GM18909 (cell line): ENCODE measurements around the gene ISX.
"Not testable (repeated sequence)": the region's sequence is repeated elsewhere in the genome, so short reads cannot be mapped to it uniquely, and the experiment has no call there.

ENCODE experiments used
- ATAC-seq: cut with Tn5 transposase; IDR thresholded peaks from one replicate; pipeline ENCODE4 v1.9.1; 2021; ENCODE audit warnings: mild to moderate bottlenecking; ENCODE audit not compliant: unreplicated experiment, poor library complexity

ISX gene

DNA sequence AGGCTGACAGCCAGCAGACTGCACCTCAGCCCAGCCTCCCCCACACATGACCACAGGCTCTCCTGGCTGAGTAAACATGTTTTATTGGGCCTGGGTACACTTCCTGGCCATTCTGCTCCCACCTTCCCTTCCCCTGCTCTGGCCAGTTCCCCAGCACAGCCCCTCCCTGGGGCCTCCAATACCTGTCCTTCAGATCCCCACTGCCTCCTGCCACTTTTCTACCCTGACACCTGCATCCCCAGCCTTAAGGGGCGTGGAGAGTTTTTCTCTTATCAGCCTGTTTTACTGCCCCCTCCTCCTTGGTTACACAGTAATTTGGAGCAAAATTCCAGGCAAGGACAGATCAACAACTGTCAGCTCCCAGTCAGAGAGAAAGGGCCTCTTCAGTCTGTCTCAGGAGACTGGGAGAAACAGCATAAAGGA lies at the start of gene ISX:
ISX (plus strand) TSS at position 363 of the 423 bp plus-strand sequence. CDS start 930 bp downstream, outside the sequence.
- no peak for ATAC-seq

DNA sequence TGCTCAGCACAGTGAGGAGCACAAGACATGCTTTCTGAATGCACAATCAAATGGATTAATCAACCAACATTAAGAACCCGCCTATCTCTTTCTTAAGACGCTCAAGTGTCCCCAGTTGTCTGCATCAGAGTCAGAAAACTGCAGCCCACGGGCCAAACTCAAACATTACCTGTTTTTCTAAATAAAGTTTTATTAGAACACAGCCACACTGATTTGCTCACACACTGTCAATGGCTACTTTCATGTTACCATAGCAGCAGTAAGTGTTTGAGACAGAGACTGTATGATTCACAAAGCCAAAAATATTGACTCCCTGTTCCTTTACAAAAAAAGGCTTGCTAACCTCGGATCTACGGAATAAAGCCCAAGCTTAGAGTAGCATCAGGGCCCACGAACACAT lies 49.0 kb upstream of the ISX start:
- no peak for ATAC-seq

DNA sequence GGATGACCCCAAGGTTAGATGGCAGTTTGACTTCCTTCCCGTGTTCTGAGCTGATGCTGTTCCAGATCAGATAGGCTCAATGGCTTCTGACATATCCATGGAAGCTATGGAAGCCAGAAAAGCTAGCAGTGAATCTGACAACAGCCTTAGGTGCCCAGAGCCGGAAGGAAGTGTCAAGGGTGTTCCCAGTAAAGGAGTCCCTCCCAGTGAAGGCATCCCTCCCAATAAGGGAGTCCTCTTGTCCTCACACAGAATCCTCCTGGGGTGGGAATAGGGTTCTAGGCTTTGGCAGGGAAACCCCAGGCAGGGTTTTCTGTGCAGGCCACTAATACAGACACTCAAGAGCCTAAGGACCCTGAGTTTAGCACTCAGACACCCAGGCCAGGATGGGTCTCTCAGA lies 47.0 kb upstream of the ISX start:
- ATAC-seq, result no peak

DNA sequence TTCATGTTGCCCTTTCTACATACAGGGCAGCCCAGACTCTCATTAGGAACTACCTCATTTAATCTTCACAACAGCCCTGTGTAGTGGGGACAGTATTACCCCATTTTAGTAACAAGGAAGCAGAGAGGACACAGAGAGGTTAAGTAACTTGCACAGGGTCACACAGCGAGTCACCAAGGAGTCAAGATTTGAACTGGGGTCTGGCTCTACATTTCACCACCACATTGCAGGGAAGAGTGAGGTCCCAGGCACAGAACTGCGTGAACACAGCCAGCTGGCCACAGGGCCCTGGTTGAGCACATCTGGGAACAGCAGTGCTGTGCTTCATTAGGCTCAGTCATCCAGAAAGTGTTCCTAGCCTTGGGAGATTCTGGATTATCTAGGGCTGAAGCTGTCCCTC lies 45.4 kb upstream of the ISX start:
- no peak for ATAC-seq

GRCh38 chr22:35021161-35021560 lies 44.8 kb upstream of the ISX start:
- ATAC-seq, result no peak

DNA sequence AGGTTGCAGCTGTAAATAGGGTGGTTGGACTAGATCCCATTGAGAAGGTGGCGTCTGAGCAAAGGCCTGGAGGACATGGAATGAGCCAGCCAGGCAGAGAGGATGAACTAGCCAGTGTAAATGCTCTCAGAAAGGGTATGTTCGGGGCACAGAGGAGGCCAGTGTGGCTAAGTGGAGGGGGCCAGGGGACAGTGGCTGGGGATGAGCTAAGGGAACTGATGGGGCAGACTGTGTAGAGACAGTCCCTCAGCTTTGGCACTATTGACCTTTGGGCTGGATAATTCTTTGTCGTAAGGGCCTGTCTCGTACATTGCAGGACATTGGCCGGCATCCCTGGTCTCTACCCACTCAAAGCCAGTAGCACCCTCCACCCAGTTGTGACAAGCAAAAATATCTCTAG lies 43.7 kb upstream of the ISX start:
- no peak for ATAC-seq

DNA sequence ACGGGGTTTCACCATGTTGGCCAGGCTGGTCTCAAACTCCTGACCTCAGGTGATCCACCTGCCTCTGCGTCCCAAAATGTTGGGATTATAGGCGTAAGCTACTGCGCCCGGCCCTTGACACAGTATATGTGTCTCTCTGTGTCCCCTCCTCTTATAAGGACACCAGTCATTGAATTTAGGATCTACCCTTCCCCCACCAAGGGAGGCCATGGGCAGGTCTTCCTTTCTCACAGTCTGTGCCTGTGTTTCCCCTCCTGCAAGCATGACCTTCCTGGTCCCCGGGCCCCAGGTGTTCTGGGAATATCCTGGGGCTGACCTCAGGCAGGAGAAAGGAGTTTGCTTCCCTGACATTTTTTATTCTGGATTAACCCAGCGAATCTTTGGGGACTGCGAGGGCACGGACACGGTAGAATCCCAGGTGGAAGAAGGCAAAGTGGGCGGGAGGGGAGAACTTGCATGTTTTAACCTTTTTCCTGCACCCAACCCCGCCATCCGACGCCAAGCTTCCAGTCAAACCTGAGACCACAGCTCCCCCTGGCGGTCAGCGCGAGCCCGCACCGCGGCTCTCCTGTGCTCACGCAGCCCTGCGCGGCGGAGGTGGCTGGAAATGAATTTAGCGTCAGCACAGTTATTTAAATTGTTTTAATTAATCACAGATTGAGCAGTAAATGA lies 42.1 kb upstream of the ISX start:
- ATAC-seq, result no peak

DNA sequence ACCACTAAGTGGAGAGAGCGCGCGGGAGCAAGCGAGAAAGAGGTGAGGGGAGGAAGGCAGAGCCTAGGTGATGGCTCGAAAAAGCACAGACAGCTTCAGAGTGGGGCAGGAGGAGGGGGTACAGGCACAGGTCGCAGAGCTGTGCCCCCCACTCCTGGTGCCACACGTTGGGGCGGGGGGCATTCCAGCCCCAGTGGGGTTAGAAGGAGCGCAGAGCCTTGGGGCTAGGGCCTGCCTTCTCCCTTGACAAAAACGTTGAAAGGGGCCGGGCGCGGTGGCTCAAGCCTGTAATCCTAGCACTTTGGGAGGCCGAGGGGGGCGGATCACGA lies 41.6 kb upstream of the ISX start:
- ATAC-seq, result no peak

DNA sequence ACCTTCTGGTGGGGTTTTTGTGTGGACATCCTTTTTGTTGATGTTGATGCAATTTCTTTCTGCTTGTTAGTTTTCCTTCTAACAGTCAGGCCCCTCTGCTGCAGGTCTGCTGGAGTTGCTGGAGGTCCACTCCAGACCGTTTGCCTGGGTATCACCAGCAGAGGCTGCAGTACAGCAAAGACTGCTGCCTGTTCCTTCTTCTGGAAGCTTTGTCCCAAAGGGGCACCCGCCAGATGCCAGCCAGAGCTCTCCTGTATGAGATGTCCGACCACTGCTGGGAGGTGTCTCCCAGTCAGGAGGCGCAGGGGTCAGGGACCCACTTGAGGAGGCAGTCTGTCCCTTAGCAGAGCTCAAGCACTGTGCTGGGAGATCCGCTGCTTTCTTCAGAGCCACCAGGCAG lies 35.8 kb upstream of the ISX start:
- ATAC-seq, result not testable (repeated sequence)

DNA sequence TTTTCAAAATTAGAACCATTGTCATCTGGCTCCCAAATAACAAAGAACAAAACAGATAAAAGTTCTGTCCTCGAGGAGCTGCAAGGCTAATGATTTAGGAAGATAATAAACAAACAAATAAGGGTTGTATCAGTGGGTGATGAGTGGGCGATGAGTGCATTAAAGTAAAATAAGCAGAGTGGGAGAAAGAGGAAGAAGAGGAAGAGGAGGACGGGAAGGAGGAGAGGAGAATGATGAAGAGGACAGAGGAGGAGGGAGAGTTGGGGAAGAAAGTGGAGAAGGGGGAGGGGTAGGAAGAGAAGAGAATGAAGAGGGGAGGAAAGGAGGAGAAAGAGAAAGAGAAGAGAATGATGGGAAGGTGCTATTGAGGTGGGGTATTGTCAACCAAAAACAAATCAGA lies 33.4 kb upstream of the ISX start:
- ATAC-seq, result no peak

DNA sequence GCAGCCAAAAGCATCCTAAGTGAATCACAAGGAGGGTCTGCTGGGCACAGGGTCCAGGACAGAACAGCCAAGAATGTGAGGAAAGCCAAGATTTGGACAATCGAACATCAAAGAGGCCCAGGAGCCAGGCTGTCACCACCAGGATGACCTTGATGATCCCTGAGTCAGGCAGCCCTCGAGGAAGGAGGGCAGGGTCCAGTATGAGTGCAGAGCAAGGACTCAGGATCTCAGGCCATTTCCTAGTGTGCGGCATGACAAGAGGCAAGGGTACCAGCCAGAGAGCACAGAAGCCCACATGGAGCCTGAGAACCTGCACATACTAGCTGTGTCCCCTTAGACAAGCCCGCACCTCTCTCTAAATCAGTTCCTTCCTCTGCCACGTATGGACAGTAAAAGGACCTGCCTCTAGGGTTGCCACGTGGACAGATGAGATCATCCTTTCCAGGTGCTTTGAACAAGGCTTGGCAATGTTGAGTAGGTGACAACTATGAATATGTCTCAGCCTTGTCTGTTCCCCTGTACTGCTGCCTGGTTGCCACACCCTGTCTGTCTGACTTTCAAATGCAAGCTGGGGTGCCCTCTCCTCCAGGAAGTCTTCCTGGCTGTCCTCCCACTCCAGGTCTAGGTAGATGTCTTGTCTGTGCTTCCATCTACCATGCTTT lies 32.2 kb upstream of the ISX start:
- ATAC-seq, result no peak

DNA sequence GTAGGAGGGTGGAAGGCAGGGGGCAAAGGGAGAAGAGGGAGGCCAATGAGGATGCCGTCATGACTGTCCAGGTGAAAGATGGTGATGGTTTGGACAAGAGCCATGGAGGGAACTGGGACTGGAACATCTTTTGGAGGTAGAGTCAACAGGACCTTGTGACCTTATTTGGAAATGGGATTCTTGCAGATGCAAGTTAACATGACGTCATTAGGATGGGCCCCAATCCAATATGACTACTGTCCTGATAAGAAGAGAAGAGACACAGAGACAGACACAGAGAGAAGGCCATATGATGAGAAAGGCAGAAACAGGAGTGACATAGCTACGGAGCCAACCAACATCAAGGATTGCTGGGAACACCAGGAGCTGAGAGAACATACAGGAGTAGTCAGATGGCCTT lies 31.0 kb upstream of the ISX start:
- no peak for ATAC-seq

DNA sequence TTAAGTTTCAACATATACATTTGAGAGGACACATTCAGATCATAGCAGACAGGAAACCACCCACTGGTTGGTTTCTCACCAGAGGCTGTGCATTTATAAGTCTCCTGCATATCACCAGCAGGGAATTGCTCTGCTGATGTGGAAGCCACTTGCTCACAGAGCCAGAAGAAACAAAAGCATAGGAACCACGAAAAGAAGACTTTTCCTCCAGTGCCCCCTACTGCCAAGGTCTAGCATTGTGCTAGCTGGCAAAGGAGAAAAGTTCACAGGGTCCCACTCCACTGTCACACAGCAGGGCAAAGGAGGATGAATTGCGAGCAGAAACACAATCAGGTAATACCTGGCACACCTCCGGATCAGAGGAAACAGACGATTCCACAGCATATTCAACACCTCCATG lies 28.9 kb upstream of the ISX start:
- ATAC-seq, result no peak

GRCh38 chr22:35039625-35040024 lies 26.3 kb upstream of the ISX start:
- no peak for ATAC-seq

DNA sequence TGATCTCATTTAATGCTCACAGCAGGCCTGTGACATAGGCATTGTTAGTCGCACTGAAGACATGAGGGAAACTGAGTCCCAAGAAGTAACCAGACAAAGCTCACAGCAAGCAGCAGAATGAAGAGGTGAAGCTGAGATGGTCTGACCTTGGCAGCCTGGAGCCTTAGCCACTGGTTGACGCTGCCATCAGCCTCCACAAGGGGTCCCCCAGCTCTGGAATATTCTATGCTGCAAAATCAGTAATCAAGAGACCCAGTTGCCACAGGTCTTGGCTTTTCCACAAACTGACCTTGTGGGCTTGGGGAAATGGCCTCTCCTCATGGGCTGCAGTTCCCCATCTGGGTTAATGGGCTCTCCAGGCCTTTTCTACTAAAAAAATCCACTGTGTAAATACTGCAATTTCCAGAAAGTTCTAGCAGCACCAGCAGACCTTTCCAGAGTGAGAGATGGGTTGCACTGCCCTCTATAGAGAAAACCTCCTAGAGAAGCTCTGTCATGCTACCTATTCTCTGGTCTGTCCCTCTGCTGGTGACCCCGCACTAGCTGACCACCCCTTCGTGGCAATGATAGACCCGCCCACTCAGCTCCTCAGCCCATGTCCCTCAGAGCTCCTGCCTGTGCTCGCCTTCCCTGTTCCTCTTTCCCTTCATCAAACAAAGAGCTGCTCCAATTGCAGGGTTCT lies 22.6 kb upstream of the ISX start:
- peak; percentile 58 for ATAC-seq

DNA sequence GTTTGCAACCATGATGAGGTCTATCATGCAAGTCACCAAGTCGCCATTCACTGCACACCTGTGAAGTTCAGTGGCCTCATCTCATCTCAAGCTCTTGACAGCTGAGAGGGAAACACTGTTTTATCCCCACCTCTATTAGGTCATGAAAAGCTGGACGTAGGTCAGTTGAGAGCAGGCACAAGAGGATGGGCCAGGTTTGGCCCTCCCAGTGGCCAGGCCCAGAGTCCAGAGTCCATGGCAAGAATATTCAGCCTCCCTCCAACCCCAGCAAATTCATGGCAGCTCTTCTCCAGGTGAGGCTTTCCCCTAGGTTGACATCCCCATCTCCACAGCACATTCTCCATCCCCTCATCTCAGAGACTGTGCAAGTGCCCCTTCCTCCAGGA lies 22.0 kb upstream of the ISX start:
- no peak for ATAC-seq

DNA sequence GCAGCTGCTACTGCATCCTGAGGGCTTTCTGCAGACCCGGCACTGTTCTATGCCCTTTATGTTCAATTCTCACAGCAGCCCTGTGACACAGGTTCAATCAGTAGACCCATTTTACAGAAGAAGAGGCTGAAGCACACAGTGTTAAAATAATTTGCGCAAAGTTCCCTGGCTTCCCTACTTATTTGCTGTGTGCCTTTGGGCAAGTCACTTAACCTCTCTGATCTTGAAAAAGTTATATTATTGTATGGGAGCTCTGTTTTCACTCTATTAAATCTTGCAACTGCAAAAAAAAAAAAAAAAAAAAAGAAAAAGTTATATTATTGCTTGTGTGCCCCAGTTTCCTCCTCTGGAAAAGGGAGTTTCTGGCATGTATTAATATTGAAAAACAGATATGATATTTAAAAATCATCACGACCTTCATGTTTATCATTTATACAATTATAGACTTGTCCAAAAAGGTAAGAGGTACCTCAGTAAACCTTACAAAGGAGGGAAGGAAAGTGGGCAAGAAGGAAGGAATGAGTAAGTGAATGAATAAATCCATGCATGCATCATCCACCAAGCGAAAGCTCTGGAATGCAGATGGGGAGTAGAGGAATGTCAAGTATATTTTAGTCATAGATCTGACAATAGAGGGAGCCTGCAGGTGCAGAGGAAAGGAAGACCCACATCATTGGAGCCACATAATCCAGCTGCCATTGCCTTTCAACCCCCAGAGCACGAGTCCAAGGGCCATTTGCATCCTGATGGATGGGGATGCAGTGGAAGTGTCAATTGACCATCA lies 21.2 kb upstream of the ISX start:
- no peak for ATAC-seq

GRCh38 chr22:35045451-35045850 lies 20.5 kb upstream of the ISX start:
- no peak for ATAC-seq

DNA sequence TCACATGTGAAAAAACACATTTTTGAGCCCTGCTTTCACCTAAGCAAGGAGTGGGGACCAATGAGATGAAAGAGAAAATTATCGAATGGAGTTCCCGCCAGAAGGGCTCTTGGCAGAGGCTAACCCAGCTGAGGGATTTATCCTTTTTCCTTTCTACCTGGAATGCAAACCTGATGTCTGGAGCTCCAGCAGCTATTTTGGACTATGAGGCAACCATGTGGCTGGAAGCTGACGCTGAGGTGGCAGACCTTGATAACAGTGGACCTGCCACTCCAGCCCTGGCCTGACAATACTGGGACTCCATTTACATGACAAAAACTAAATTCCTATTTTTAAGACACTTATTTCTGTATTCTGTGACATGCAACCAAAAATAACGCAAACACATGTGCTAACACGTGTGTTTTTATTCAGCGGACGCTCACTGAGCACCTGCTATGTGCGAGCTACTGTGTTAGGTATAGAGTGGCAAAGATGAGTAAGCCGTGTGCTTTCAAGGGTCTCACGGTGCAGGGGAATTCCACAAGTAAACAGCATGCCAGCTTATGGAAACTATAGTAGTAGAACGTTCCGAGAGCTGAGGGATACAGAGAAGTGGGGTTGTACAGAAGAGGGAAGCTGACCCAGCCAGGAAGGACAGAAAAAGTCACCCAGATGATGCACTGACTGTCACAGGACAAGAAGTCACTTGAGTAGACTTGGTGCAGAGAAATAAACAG lies 19.1 kb upstream of the ISX start:
- ATAC-seq, result no peak

DNA sequence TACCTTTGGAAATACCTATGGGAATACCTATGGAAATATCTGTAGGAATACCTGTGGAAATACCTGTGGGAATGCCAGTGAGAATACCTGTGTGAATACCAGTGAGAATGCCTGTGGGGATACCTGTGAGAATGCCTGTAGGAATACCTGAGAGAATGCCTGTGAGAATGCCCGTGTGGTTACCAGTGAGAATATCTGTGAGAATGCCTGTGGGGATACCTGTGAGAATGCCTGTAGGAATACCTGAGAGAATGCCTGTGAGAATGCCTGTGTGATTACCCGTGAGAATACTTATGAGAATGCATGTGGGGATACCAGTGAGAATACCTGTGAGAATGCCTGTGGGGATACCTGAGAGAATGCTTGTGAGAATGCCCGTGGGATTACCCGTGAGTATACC lies 15.9 kb upstream of the ISX start:
- ATAC-seq, result not testable (repeated sequence)
